Measurements from ENCODE around the gene EFNA4. TPM values are rescaled to one million over a fixed set of nuclear protein-coding genes. Genes with fewer than 3 reads are reported as not detected.
A peak's percentile ranks its signal among the peaks of the same experiment; 100 is the strongest.

Gene EFNA4
- total RNA-seq, 3 donors from 2014 or later, result 12.3 to 27.2 (median 26.4) TPM

DNA sequence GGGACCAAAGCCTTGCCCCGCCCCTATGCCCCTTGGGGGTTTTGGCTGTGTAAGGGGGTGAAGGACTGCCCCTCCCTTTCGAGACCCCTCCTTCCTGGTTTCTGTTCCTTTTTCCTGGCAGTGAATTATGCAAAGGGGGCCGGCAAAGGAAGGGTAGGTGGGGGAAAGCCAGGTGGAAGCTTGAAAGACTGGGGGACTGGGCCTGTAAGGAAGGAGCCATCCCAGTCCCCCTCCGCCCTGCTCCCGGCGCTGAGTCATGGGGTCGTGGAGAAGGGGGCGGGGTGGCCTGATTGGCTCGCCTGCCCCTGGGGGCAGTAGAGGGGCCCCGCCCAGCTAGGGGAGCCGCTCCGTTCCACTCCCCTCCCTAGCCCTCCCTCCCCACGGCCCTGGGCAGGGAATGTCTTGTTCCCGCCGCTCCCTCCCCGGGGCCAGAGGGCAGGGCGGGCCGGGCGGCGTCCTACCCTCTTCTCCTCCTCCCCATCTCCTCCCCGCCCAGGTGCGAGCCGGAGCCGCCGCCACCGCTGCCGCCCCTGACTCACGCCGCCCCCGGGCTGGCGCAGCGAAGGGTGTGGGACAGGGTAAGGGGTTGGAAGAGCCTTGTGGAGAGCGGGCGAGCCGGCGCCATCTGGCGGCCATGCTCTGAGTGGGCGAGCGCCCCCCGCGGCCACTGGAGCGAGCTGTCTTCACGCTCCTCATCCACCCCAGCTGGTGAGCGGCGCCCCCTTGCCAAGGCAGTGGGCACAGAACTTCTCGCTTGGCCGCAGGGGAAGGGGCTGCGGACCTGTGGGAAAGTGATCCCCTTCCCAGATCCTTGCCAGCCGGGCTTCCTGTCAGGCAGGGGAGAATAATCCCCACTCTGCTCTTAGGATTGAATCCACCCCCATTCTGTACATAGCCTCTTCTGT, 46.2 kb upstream of the EFNA4 start:
- intact Hi-C loops (cut with DNase I, micrococcal nuclease), result loop anchor here in 1 of 2 donors (10.0 kb wide), 1 partner anchor 52 kb away; the partner anchor contains the start of gene PYGO2
- no peaks in the 10 kb centered on the region for H3K9me3 ChIP-seq
- TF ChIP-seq, protein P1, sequence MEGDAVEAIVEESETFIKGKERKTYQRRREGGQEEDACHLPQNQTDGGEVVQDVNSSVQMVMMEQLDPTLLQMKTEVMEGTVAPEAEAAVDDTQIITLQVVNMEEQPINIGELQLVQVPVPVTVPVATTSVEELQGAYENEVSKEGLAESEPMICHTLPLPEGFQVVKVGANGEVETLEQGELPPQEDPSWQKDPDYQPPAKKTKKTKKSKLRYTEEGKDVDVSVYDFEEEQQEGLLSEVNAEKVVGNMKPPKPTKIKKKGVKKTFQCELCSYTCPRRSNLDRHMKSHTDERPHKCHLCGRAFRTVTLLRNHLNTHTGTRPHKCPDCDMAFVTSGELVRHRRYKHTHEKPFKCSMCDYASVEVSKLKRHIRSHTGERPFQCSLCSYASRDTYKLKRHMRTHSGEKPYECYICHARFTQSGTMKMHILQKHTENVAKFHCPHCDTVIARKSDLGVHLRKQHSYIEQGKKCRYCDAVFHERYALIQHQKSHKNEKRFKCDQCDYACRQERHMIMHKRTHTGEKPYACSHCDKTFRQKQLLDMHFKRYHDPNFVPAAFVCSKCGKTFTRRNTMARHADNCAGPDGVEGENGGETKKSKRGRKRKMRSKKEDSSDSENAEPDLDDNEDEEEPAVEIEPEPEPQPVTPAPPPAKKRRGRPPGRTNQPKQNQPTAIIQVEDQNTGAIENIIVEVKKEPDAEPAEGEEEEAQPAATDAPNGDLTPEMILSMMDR (IDR thresholded peaks at IDR 0.05), result peak; percentile 88
- H3K36me3 ChIP-seq (ENCODE audit: low read depth), result no peaks in the 10 kb centered on the region
- peaks cover 33% of the 10 kb centered on the region for H3K4me1 ChIP-seq (ENCODE audit: low read depth)
- no peak overlapping the region for H3K4me3 ChIP-seq
- peak; percentile 91 for ATAC-seq
- peak; percentile 93 to 98 (median 96) for DNase-seq

DNA sequence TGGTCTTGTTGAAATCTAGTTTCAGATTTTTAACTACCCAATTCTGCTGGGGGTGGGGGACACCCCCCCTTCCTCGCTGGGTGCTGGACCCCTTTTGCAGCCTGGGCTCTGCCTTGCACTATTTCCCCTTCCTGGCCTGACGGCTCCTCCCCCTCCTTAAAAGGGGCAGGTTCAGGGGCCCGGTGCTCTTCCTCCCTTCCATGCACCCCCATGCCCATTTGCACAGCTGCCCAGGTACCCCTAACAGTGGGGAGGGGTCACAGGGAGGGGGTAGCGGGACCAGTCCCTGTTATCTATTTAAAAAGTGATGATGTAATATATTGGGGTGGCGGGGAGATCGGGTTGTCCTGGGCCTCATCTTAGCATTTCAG, 45.6 kb upstream of the EFNA4 start:
- no peaks in the 10 kb centered on the region for H3K36me3 ChIP-seq (ENCODE audit: low read depth)
- peaks cover 29% of the 10 kb centered on the region for H3K4me1 ChIP-seq (ENCODE audit: low read depth)
- no peak overlapping the region for H3K4me3 ChIP-seq
- TF ChIP-seq, protein P1 (IDR thresholded peaks at IDR 0.05), result no peak
- ATAC-seq, result no peak
- intact Hi-C loops (cut with DNase I, micrococcal nuclease), result loop anchor here in 1 of 2 donors (10.0 kb wide), 1 partner anchor 53 kb away; the partner anchor contains the start of gene PYGO2
- no peak for DNase-seq
- H3K9me3 ChIP-seq, result no peaks in the 10 kb centered on the region

GRCh38 chr1:155018617-155019348, 44.8 kb upstream of the EFNA4 start:
- Histone ChIP-seq H3K4me1 (ENCODE audit: low read depth) (peaks cover 24% of the 10 kb centered on the region), H3K9me3 (no peaks in the 10 kb centered on the region), H3K36me3 (ENCODE audit: low read depth) (no peaks in the 10 kb centered on the region), H3K4me3 (no peak overlapping the region)
- intact Hi-C loops (cut with DNase I, micrococcal nuclease), result loop anchor here in 1 of 2 donors (10.0 kb wide), 1 partner anchor 54 kb away; the partner anchor contains the start of gene PYGO2
- no peak for ATAC-seq
- DNase-seq, result peak in 1 of 3 donors; percentile 24
- TF ChIP-seq, protein P1 (IDR thresholded peaks at IDR 0.05), result no peak

DNA sequence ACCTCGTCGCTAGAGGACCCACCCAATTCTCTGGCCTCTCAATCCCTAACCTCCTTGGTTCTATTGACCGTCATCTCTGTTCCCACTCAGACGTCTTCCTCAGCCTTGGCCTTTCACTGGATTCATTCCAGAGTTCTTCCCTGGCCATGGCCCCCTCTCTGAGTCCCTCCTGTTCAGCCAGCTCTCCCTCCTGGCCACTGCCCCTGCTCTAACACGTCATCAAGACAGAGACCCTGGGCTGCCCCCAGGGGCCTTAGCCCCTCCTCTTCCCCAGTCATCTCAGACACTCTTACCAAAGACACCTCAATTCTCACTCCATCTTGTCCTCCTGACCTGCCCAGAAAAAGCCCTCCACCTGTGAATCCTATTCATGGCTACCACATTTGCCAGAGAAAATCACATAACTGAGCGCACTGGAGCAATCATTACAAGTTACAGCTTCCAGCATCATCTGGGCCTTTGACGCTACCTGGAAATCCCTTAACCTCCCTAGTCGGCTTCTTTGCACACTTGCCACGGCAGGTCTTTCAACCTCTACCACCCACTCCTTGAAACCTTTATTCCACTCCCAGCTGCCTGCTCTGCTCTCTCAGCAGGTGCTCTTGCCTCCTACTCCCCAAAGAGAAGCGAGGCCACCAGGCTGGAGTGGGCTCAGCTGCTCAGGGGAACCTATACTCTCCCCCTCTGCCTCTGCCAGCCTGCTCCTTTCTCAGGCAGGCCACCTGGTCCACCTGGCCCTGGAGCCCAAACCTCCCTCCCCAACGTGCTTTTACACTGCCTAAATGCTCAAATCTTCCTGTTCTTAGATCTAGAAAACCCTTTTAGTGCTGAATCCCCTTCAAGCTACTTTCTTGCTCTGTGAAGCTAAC, 43.9 kb upstream of the EFNA4 start:
- ATAC-seq, result no peak
- Histone ChIP-seq H3K4me1 (ENCODE audit: low read depth) (peaks cover 24% of the 10 kb centered on the region), H3K36me3 (ENCODE audit: low read depth) (no peaks in the 10 kb centered on the region), H3K4me3 (no peak overlapping the region), H3K9me3 (no peaks in the 10 kb centered on the region)
- TF ChIP-seq, protein P1 (IDR thresholded peaks at IDR 0.05), result no peak
- intact Hi-C loops (cut with DNase I, micrococcal nuclease), result loop anchor here in 1 of 2 donors (10.0 kb wide), 1 partner anchor 55 kb away; the partner anchor contains the start of gene PYGO2
- no peak for DNase-seq
